Right atrium auricular region (tissue), 2 donors: ENCODE measurements around the gene CDCP1. TPM values are rescaled to one million over a fixed set of nuclear protein-coding genes. Genes with fewer than 3 reads are reported as not detected.

Source experiments
- DNase-seq: peaks from one replicate; pipeline ENCODE4 v3.0.0-alpha.2; 2019; ENCODE audit warnings: low spot score
- H3K27ac ChIP-seq, 2 donors: fragments of 200-600 bp; sonication (generic); 1 replicate in 1 of 2; 2 replicates in 1 of 2; pipeline ENCODE4 v1.5.1; 2016 to 2019
- H3K27me3 ChIP-seq, 2 donors: fragments of 200-600 bp; sonication (generic); one replicate each; pipeline versions ENCODE4 v1.5.1 to v1.6.0; 2017 to 2019
- H3K36me3 ChIP-seq: fragments of 200-600 bp; sonication (generic); one replicate; pipeline ENCODE4 v1.5.1; 2016
- H3K4me1 ChIP-seq, 2 donors: fragments of 200-600 bp; sonication (generic); one replicate each; pipeline versions ENCODE4 v1.5.1 to v1.6.0; 2017 to 2019
- H3K4me3 ChIP-seq, 2 donors: fragments of 200-600 bp; sonication (generic); 1 replicate in 1 of 2; 2 replicates in 1 of 2; pipeline ENCODE4 v1.5.1; 2017 to 2019; ENCODE audit warnings: mild to moderate bottlenecking in 1 of 2, moderate library complexity in 1 of 2
- H3K9me3 ChIP-seq, 2 donors: fragments of 200-600 bp; sonication (generic); one replicate each; pipeline ENCODE4 v1.5.1; 2019
- CTCF ChIP-seq, 2 donors: fragments of 200-600 bp; sonication (generic); IDR thresholded peaks; one replicate each; pipeline ENCODE4 v1.5.1; 2019; ENCODE audit warnings: antibody characterized with exemption in 2 of 2
- total RNA-seq, 2 donors: library from RNA; depleted of rRNA; stranded (reverse); fragments of >200 nt; gene quantifications; one replicate each; pipeline ENCODE4 v1.1.0, GENCODE V29; 2016

CDCP1 gene
- total RNA-seq, 2 donors from 2014 or later: 0.48 to 2.8 TPM

DNA sequence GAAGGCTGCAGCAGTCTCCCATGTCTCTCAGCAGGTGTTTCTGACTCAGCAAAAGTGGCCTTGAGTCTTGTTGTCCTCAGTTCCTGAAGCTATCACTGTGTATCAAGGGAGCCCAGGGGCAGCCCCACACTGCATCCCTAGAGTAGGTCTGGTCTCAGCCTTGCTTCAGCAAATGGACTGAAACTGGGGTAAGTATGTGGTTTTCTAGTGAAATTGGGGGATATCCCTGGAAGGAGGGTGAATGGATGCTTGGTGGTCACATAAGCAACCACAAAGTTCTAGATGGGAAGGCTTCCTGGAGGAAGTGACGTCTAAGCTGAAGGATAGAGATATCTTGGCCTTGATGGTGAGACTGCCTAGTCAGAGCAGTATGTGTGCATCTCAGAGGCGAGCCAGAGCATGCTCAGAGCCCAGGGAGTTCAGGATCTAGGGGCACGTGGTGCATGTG lies 41.5 kb upstream of the CDCP1 start:
- no peaks in the 10 kb centered on the region for H3K4me1 ChIP-seq
- H3K27ac ChIP-seq: no peak overlapping the region
- H3K27me3 ChIP-seq: no peaks in the 10 kb centered on the region
- TF ChIP-seq CTCF (IDR thresholded peaks at IDR 0.05): no peak
- no peak for DNase-seq
- no peak overlapping the region for H3K4me3 ChIP-seq
- H3K9me3 ChIP-seq: no peaks in the 10 kb centered on the region
- H3K36me3 ChIP-seq: no peaks in the 10 kb centered on the region

DNA sequence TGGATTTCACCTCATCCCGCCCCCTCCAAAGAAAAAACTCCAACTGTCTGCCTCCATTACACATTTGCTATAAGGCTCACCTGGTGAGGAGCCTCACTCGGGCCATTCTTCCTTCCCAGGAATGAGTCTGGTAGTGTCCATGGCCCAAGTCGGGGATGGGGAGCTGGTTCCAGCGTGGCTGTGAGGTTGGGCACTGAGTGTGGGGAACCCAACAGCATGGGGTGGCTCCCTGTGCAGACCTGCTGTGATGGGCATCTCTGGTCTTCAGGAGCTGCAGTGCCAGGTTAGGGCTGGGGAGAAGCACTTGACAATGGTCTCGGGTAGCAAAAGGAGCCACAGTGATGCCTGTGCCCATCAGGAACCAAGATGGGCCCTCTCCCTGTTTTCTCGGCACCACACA lies 40.7 kb upstream of the CDCP1 start:
- Histone ChIP-seq H3K4me3 (no peak overlapping the region), H3K9me3 (no peaks in the 10 kb centered on the region), H3K27me3 (no peaks in the 10 kb centered on the region), H3K4me1 (no peaks in the 10 kb centered on the region), H3K36me3 (no peaks in the 10 kb centered on the region), H3K27ac (no peak overlapping the region)
- no peak for TF ChIP-seq CTCF (IDR thresholded peaks at IDR 0.05)
- no peak for DNase-seq

DNA sequence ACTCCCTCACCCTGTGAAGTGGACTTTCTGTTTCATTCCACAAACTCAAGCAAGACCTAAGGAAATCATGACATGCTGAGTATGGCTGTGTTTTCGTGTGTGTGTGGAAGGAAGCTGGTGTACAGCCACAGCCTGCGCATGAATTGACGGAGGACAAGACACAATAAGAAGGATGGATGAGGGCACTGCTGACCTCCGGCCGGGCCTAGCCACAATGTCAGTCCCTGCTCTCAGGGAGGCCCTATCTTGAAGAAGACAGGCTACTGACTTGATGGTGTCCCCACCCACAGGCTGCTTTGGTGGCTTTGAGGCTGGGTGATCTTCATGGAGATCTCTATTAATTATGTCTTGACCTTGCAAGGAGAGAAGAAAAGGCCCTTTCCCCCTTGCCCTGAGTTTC lies 39.3 kb upstream of the CDCP1 start:
- Histone ChIP-seq H3K9me3 (no peaks in the 10 kb centered on the region), H3K4me3 (no peak overlapping the region), H3K36me3 (no peaks in the 10 kb centered on the region), H3K4me1 (no peaks in the 10 kb centered on the region), H3K27me3 (no peaks in the 10 kb centered on the region), H3K27ac (no peak overlapping the region)
- TF ChIP-seq CTCF (IDR thresholded peaks at IDR 0.05): no peak
- no peak for DNase-seq

- DNase-seq: no peak
- Histone ChIP-seq H3K36me3 (no peaks in the 10 kb centered on the region), H3K9me3 (no peaks in the 10 kb centered on the region), H3K4me1 (no peaks in the 10 kb centered on the region), H3K27ac (no peak overlapping the region), H3K27me3 (no peaks in the 10 kb centered on the region), H3K4me3 (no peak overlapping the region)
- no peak for TF ChIP-seq CTCF (IDR thresholded peaks at IDR 0.05)
Measured at GRCh38 chr3:45185052-45185451, 38.9 kb upstream of the CDCP1 start.

- TF ChIP-seq CTCF (IDR thresholded peaks at IDR 0.05): no peak
- no peak for DNase-seq
- no peaks in the 10 kb centered on the region for H3K27me3 ChIP-seq
- no peak overlapping the region for H3K27ac ChIP-seq
- H3K9me3 ChIP-seq: no peaks in the 10 kb centered on the region
- H3K36me3 ChIP-seq: no peaks in the 10 kb centered on the region
- no peaks in the 10 kb centered on the region for H3K4me1 ChIP-seq
- H3K4me3 ChIP-seq: no peak overlapping the region
Measured at GRCh38 chr3:45183872-45184262, 37.7 kb upstream of the CDCP1 start.
